ENCODE data around the gene ISX.

Gene ISX

GRCh38 chr22:35053060-35053835, 12.7 kb upstream of the ISX start:
- DNase-seq: no peak

GRCh38 chr22:35054064-35054463, 11.9 kb upstream of the ISX start:
- no peak for DNase-seq

- DNase-seq: no peak
Measured at GRCh38 chr22:35056486-35056885, 9.5 kb upstream of the ISX start.

GRCh38 chr22:35057155-35057554, 8.8 kb upstream of the ISX start:
- no peak for DNase-seq

GRCh38 chr22:35059632-35060031, 6.3 kb upstream of the ISX start:
- DNase-seq: no peak

- peak; percentile 4 for DNase-seq
Measured at GRCh38 chr22:35064664-35065063, 1.3 kb upstream of the ISX start.

- no peak for DNase-seq
Measured at GRCh38 chr22:35065183-35065582, 775 bp upstream of the ISX start.

GRCh38 chr22:35066768-35067167, 810 bp downstream of the ISX start:
- no peak for DNase-seq

- DNase-seq: no peak
Measured at GRCh38 chr22:35069541-35069940, 3.6 kb downstream of the ISX start.

- no peak for DNase-seq
Measured at GRCh38 chr22:35070451-35071093, 4.6 kb downstream of the ISX start.

- DNase-seq: no peak
Measured at GRCh38 chr22:35071784-35072183, 5.8 kb downstream of the ISX start.

GRCh38 chr22:35072925-35073324, 7.0 kb downstream of the ISX start:
- no peak for DNase-seq

GRCh38 chr22:35074583-35074982, 8.6 kb downstream of the ISX start:
- no peak for DNase-seq

- no peak for DNase-seq
Measured at GRCh38 chr22:35076630-35077029, 10.7 kb downstream of the ISX start.

- no peak for DNase-seq
Measured at GRCh38 chr22:35085621-35086020, 19.7 kb downstream of the ISX start.

GRCh38 chr22:35089139-35089538, 23.2 kb downstream of the ISX start:
- DNase-seq: no peak

- DNase-seq: no peak
Measured at GRCh38 chr22:35092406-35092805, 26.4 kb downstream of the ISX start.

- DNase-seq: no peak
Measured at GRCh38 chr22:35098921-35099320, 33.0 kb downstream of the ISX start.

- DNase-seq: no peak
Measured at GRCh38 chr22:35099883-35100282, 33.9 kb downstream of the ISX start.

GRCh38 chr22:35102663-35103062, 36.7 kb downstream of the ISX start:
- no peak for DNase-seq

- DNase-seq: no peak
Measured at GRCh38 chr22:35103761-35104160, 37.8 kb downstream of the ISX start.

- no peak for DNase-seq
Measured at GRCh38 chr22:35104491-35104890, 38.5 kb downstream of the ISX start.

- DNase-seq: no peak
Measured at GRCh38 chr22:35109616-35110015, 43.7 kb downstream of the ISX start.

- no peak for DNase-seq
Measured at GRCh38 chr22:35111244-35111643, 45.3 kb downstream of the ISX start.

- no peak for DNase-seq
Measured at GRCh38 chr22:35113341-35113740, 47.4 kb downstream of the ISX start.

All from GF-D8 (cell line).